GM18505 (cell line): ENCODE results near the gene SIVA1.
A peak's percentile ranks its signal among the peaks of the same experiment; 100 is the strongest.

ENCODE experiments used
- ATAC-seq: cut with Tn5 transposase; IDR thresholded peaks from one replicate; pipeline ENCODE4 v1.9.1; 2021; ENCODE audit not compliant: unreplicated experiment
- POLR2A ChIP-seq: IDR thresholded peaks from 4 replicates; pipeline ENCODE4 v1.6.1; 2011; ENCODE audit warnings: borderline replicate concordance; ENCODE audit not compliant: insufficient read depth, insufficient read length; ENCODE audit errors: extremely low read depth

Gene SIVA1

GRCh38 chr14:104770851-104771272 lies 17.9 kb downstream of the SIVA1 start:
- ATAC-seq: no peak
- TF ChIP-seq POLR2A: no peak

- no peak for TF ChIP-seq POLR2A
- ATAC-seq: no peak
Observed at GRCh38 chr14:104771374-104771773, 18.4 kb downstream of the SIVA1 start.

- ATAC-seq: no peak
- no peak for TF ChIP-seq POLR2A
Observed at GRCh38 chr14:104771918-104772706, 19.2 kb downstream of the SIVA1 start.

- no peak for TF ChIP-seq POLR2A
- no peak for ATAC-seq
Observed at GRCh38 chr14:104772707-104773504, 20.0 kb downstream of the SIVA1 start.

- TF ChIP-seq POLR2A: no peak
- no peak for ATAC-seq
Observed at GRCh38 chr14:104773505-104774452, 20.8 kb downstream of the SIVA1 start.

- TF ChIP-seq POLR2A: peak; percentile 21
- ATAC-seq: no peak
Observed at GRCh38 chr14:104774453-104775072, 21.6 kb downstream of the SIVA1 start.

GRCh38 chr14:104775073-104775489 lies 22.1 kb downstream of the SIVA1 start:
- no peak for TF ChIP-seq POLR2A
- no peak for ATAC-seq

GRCh38 chr14:104776481-104776880 lies 23.5 kb downstream of the SIVA1 start:
- no peak for ATAC-seq
- no peak for TF ChIP-seq POLR2A

- ATAC-seq: no peak
- no peak for TF ChIP-seq POLR2A
Observed at GRCh38 chr14:104776961-104777807, 24.2 kb downstream of the SIVA1 start.

GRCh38 chr14:104777808-104778249 lies 24.9 kb downstream of the SIVA1 start:
- TF ChIP-seq POLR2A: no peak
- no peak for ATAC-seq

- no peak for ATAC-seq
- no peak for TF ChIP-seq POLR2A
Observed at GRCh38 chr14:104778694-104779331, 25.9 kb downstream of the SIVA1 start.
